ENCODE data around the gene DPM3.

DNA sequence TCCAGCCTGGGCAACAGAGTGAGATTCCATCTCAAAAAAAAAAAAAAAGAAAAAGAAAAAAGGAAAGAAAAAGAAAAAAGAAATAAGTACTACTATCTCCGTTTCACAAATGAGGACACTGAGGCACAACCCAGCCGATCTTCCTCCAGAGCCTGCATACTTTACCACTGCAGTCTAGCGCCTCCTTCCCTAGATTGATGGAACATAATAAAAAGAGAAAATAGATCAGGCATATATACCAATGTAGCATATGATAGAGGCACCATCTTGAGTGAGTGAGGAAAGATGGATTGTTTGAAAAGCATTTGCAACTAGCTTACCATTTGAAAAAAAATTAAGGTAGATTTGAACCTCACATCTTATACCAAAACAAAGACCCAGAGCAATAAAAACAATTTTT lies 5.2 kb upstream of the DPM3 start:
- TF ChIP-seq, protein P1, sequence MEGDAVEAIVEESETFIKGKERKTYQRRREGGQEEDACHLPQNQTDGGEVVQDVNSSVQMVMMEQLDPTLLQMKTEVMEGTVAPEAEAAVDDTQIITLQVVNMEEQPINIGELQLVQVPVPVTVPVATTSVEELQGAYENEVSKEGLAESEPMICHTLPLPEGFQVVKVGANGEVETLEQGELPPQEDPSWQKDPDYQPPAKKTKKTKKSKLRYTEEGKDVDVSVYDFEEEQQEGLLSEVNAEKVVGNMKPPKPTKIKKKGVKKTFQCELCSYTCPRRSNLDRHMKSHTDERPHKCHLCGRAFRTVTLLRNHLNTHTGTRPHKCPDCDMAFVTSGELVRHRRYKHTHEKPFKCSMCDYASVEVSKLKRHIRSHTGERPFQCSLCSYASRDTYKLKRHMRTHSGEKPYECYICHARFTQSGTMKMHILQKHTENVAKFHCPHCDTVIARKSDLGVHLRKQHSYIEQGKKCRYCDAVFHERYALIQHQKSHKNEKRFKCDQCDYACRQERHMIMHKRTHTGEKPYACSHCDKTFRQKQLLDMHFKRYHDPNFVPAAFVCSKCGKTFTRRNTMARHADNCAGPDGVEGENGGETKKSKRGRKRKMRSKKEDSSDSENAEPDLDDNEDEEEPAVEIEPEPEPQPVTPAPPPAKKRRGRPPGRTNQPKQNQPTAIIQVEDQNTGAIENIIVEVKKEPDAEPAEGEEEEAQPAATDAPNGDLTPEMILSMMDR (IDR thresholded peaks at IDR 0.05), result no peak
- no peak for TF ChIP-seq POLR2AphosphoS5 (IDR thresholded peaks at IDR 0.05)
- no peak for TF ChIP-seq EP300 (IDR thresholded peaks at IDR 0.05)
- TF ChIP-seq POLR2A (IDR thresholded peaks at IDR 0.05), result no peak
